ENCODE measurements around the gene MEFV. TPM values are rescaled to one million over a fixed set of nuclear protein-coding genes. Genes with fewer than 3 reads are reported as not detected.

Gene MEFV
- polyA plus RNA-seq, 1 experiment: not detected

GRCh38 chr16:3256866-3257465, 533 bp upstream of the MEFV start:
- TF ChIP-seq CTCF (IDR thresholded peaks at IDR 0.05; ENCODE audit: low read depth, low read length): no peak
- Histone ChIP-seq H3K9me3 (ENCODE audit: control insufficient read depth, insufficient read depth, low read length) (peaks cover 7% of the 10 kb centered on the region; the same call in 1 of the 2 replicates), H3K27me3 (ENCODE audit: control insufficient read depth, insufficient read depth, low read length) (peaks cover 4% of the 10 kb centered on the region), H3K27ac (ENCODE audit: low read depth, low read length) (no peak overlapping the region), H3K4me3 (ENCODE audit: low read depth, low read length) (no peak overlapping the region)
- no peak for DNase-seq (ENCODE audit: low read depth, low spot score)
- POLR2A ChIA-PET: no interaction called here
- CTCF ChIA-PET: no interaction called here

- Histone ChIP-seq H3K9me3 (ENCODE audit: control insufficient read depth, insufficient read depth, low read length) (peaks cover 7% of the 10 kb centered on the region; the same call in 1 of the 2 replicates), H3K27ac (ENCODE audit: low read depth, low read length) (no peak overlapping the region), H3K4me3 (ENCODE audit: low read depth, low read length) (no peak overlapping the region), H3K27me3 (ENCODE audit: control insufficient read depth, insufficient read depth, low read length) (peaks cover 4% of the 10 kb centered on the region)
- TF ChIP-seq CTCF (IDR thresholded peaks at IDR 0.05; ENCODE audit: low read depth, low read length): no peak
- CTCF ChIA-PET: no interaction called here
- no peak for DNase-seq (ENCODE audit: low read depth, low spot score)
- POLR2A ChIA-PET: no interaction called here
Observed at GRCh38 chr16:3254309-3254708, 2.1 kb downstream of the MEFV start.

DNA sequence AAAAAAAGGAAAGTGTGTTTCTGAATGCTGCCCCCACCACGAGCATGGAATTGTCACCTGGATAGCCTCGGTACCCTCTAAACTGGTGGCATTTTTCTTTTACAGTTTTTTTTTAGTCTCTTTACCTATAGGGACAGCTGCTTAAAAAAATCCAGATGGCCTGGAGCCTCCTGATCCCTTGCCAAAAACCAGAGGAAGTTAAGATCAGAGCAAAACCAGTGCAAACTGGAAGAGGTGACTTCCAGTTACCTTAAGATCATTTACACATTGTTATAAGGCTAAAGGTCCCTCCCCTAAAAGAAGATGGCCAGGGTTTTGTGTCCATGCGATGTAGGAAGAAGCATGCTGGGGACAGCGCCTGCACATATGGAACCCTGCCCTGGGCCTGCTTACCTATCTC, 3.5 kb downstream of the MEFV start:
- DNase-seq (ENCODE audit: low read depth, low spot score): no peak
- Histone ChIP-seq H3K9me3 (ENCODE audit: control insufficient read depth, insufficient read depth, low read length) (peaks cover 7% of the 10 kb centered on the region; the same call in 1 of the 2 replicates), H3K27me3 (ENCODE audit: control insufficient read depth, insufficient read depth, low read length) (peaks cover 9% of the 10 kb centered on the region), H3K27ac (ENCODE audit: low read depth, low read length) (no peak overlapping the region), H3K4me3 (ENCODE audit: low read depth, low read length) (no peak overlapping the region)
- CTCF ChIA-PET: no interaction called here
- POLR2A ChIA-PET: no interaction called here
- TF ChIP-seq CTCF (IDR thresholded peaks at IDR 0.05; ENCODE audit: low read depth, low read length): no peak

- peaks cover 16% of the 10 kb centered on the region for H3K27me3 ChIP-seq (ENCODE audit: control insufficient read depth, insufficient read depth, low read length)
- no peak for TF ChIP-seq CTCF (IDR thresholded peaks at IDR 0.05; ENCODE audit: low read depth, low read length)
- no peak for DNase-seq (ENCODE audit: low read depth, low spot score)
- H3K4me3 ChIP-seq (ENCODE audit: low read depth, low read length): no peak overlapping the region
- no peak overlapping the region for H3K27ac ChIP-seq (ENCODE audit: low read depth, low read length)
- ChIA-PET POLR2A (no interaction called here), CTCF (no interaction called here)
- peaks cover 4% of the 10 kb centered on the region; the same call in 1 of the 2 replicates for H3K9me3 ChIP-seq (ENCODE audit: control insufficient read depth, insufficient read depth, low read length)
Observed at GRCh38 chr16:3249451-3249850, 7.0 kb downstream of the MEFV start.

DNA sequence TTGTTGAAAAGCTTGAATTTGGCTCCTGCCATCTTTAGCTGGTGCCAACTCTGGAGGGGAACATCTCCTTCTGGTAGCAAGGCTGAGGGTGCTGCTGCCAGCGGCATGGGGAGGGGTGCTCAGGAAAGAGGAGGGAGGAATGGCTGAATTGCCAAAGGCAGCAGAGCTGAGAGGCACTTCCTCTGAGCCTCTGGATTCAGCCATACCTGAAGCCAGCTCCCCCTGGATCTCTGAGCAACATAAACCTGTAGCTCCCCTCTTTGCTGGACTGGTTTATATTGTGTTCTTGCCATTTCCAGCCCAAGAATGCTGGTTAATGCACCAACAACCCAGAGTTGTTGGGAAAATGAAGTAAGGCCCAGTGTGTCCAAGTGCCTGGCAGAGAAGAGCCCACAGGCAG, 7.4 kb downstream of the MEFV start:
- no peak for DNase-seq (ENCODE audit: low read depth, low spot score)
- CTCF ChIA-PET: no interaction called here
- POLR2A ChIA-PET: no interaction called here
- peaks cover 16% of the 10 kb centered on the region for H3K27me3 ChIP-seq (ENCODE audit: control insufficient read depth, insufficient read depth, low read length)
- no peak for TF ChIP-seq CTCF (IDR thresholded peaks at IDR 0.05; ENCODE audit: low read depth, low read length)
- peaks cover 3% of the 10 kb centered on the region; the same call in 1 of the 2 replicates for H3K9me3 ChIP-seq (ENCODE audit: control insufficient read depth, insufficient read depth, low read length)
- no peak overlapping the region for H3K4me3 ChIP-seq (ENCODE audit: low read depth, low read length)
- no peak overlapping the region for H3K27ac ChIP-seq (ENCODE audit: low read depth, low read length)

All from AG04450 (cell line).